Measurements from ENCODE around the gene E2F6. TPM values are rescaled to one million over a fixed set of nuclear protein-coding genes. Genes with fewer than 3 reads are reported as not detected.
A peak's percentile ranks its signal among the peaks of the same experiment; 100 is the strongest.

The E2F6 gene
- total RNA-seq, 1 experiment from 2014 or later: 21.8 TPM

DNA sequence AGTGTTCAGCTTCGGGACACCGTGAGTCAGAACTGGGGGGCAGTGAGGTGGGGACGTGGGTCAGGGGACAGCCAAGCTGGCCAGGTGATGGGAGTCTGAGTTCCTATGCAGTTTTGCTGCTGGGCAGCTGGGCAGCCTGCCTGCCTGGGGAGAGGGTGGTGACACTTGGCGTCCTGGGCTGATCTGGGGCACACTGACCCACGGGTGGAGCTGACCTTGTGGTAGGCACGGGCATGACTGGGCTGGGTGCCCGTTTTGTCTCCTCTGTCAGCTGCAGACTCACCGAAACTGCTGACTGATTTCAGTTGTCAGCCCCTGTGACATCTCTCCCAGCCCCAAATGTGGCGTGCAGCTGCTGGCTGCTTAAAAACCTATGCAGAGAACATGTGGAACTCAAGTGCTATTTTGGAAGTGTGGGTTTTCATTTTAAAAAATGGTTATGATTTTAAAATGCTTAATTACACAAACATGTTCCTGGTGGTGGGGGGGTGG lies 32.6 kb upstream of the E2F6 start:
- Histone ChIP-seq H3K23ac (ENCODE audit: insufficient read length, low read depth, low read length) (no peak overlapping the region), H2AK5ac (ENCODE audit: insufficient read length, low read length) (no peak overlapping the region), H3K79me2 (ENCODE audit: insufficient read depth, low read length) (peaks cover 5% of the 10 kb centered on the region; the same call in 1 of the 2 replicates), H3K9ac (ENCODE audit: extremely low read depth, insufficient read length, low read length) (no peak overlapping the region), H3K9me3 (ENCODE audit: control insufficient read depth, low read depth, low read length) (no peaks in the 10 kb centered on the region), H4K5ac (ENCODE audit: insufficient read length, low read depth, low read length) (no peak overlapping the region), H2BK12ac (ENCODE audit: insufficient read length, low read depth, low read length) (no peak overlapping the region), H4K91ac (ENCODE audit: insufficient read length, low read depth, low read length) (no peak overlapping the region), H4K20me1 (ENCODE audit: control insufficient read depth, insufficient read depth, insufficient read length) (no peaks in the 10 kb centered on the region), H2BK15ac (ENCODE audit: low read depth, low read length) (no peak overlapping the region), H3K27ac (ENCODE audit: insufficient read length, low read depth, low read length) (no peak overlapping the region), H3K23me2 (ENCODE audit: insufficient read length, low read depth, low read length, poor library complexity, severe bottlenecking) (no peaks in the 10 kb centered on the region), H3K4me2 (ENCODE audit: insufficient read depth, insufficient read length, low read length) (no peak overlapping the region), H3K79me1 (ENCODE audit: insufficient read depth, low read depth, low read length, poor library complexity, severe bottlenecking) (no peaks in the 10 kb centered on the region), H3K18ac (ENCODE audit: insufficient read length, low read depth, low read length) (no peak overlapping the region), H2BK20ac (ENCODE audit: low read depth, low read length, poor library complexity, severe bottlenecking) (no peak overlapping the region), H3K4ac (ENCODE audit: low read depth, low read length) (no peak overlapping the region), H3K4me1 (ENCODE audit: insufficient read depth, low read length) (peaks cover 2% of the 10 kb centered on the region; the same call in 1 of the 2 replicates), H3K14ac (ENCODE audit: insufficient read depth, low read length) (no peak overlapping the region), H3T11ph (ENCODE audit: low read length) (no peak overlapping the region), H3K56ac (ENCODE audit: insufficient read length, low read depth, low read length) (no peak overlapping the region), H2BK5ac (ENCODE audit: insufficient read length, low read length) (no peak overlapping the region), H2BK120ac (ENCODE audit: low read depth, low read length, poor library complexity, severe bottlenecking) (no peak overlapping the region), H4K8ac (replicated peaks; ENCODE audit: insufficient read length, low read depth, low read length) (no peak overlapping the region), H3K27me3 (ENCODE audit: insufficient read depth, low read length) (no peaks in the 10 kb centered on the region), H2AFZ (ENCODE audit: low read length) (no peak overlapping the region)
- H3K4me1 Mint-ChIP-seq: peaks cover 27 to 31% of the 10 kb centered on the region in 2 experiments
- H3K36me3 Mint-ChIP-seq (ENCODE audit: insufficient read depth in 1 of 3, low read depth in 3 of 3): peaks cover 0 to 10% (median 9%) of the 10 kb centered on the region in 3 experiments; a peak in 5 of 7 replicates
- no peak overlapping the region for H3K4me3 Mint-ChIP-seq
- no CpG with 5 or more reads among the region's 9 CpGs for WGBS (ENCODE audit: extremely low coverage, insufficient read length, low lambda C conversion rate)
- DNase-seq: no peak
- H3K27me3 Mint-ChIP-seq (ENCODE audit: low read depth): no peaks in the 10 kb centered on the region
- peaks cover 7 to 9% of the 10 kb centered on the region in 2 experiments; a peak in 4 of 5 replicates for H3K9me3 Mint-ChIP-seq
- TF ChIP-seq, protein P1, sequence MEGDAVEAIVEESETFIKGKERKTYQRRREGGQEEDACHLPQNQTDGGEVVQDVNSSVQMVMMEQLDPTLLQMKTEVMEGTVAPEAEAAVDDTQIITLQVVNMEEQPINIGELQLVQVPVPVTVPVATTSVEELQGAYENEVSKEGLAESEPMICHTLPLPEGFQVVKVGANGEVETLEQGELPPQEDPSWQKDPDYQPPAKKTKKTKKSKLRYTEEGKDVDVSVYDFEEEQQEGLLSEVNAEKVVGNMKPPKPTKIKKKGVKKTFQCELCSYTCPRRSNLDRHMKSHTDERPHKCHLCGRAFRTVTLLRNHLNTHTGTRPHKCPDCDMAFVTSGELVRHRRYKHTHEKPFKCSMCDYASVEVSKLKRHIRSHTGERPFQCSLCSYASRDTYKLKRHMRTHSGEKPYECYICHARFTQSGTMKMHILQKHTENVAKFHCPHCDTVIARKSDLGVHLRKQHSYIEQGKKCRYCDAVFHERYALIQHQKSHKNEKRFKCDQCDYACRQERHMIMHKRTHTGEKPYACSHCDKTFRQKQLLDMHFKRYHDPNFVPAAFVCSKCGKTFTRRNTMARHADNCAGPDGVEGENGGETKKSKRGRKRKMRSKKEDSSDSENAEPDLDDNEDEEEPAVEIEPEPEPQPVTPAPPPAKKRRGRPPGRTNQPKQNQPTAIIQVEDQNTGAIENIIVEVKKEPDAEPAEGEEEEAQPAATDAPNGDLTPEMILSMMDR (conservative IDR thresholded peaks at IDR 0.05): no peak
- H3K27ac Mint-ChIP-seq: peak overlapping the region in 1 of 3 experiments; percentile 44; a peak in 1 of 7 replicates

All from H9 (cell line).